Neural progenitor cell (in vitro differentiated cells): ENCODE measurements around the gene OR6C75. TPM values are rescaled to one million over a fixed set of nuclear protein-coding genes. Genes with fewer than 3 reads are reported as not detected.
"Not testable (repeated sequence)": the region's sequence is repeated elsewhere in the genome, so short reads cannot be mapped to it uniquely, and the experiment has no call there.

Experiments
- DNase-seq: peaks from one replicate; pipeline ENCODE4 v3.0.0-alpha.2; 2016; ENCODE audit warnings: low spot score
- H2AFZ ChIP-seq: fragments of 200-600 bp; sonication (generic); replicated peaks from 2 replicates; pipeline ENCODE4 v1.6.1; 2016; ENCODE audit warnings: antibody characterized with exemption
- H3F3A ChIP-seq: fragments of 200-600 bp; sonication (generic); 2 replicates; pipeline ENCODE4 v1.6.1; 2016; ENCODE audit warnings: antibody characterized with exemption, low read depth
- H3K27ac ChIP-seq: fragments of 200-600 bp; sonication (generic); 2 replicates; pipeline ENCODE4 v1.5.1; 2016; ENCODE audit warnings: mild to moderate bottlenecking
- H3K27me3 ChIP-seq: fragments of 200-600 bp; sonication (generic); 2 replicates; pipeline ENCODE4 v1.6.1; 2016; ENCODE audit warnings: mild to moderate bottlenecking, moderate library complexity
- H3K36me3 ChIP-seq: fragments of 200-600 bp; sonication (generic); 2 replicates; pipeline ENCODE4 v1.5.1; 2016
- H3K4me1 ChIP-seq: fragments of 200-600 bp; sonication (generic); 2 replicates; pipeline ENCODE4 v1.6.1; 2016; ENCODE audit warnings: mixed run types
- H3K4me2 ChIP-seq: fragments of 200-600 bp; sonication (generic); 2 replicates; pipeline ENCODE4 v1.6.1; 2016
- H3K4me3 ChIP-seq: fragments of 200-600 bp; sonication (generic); 2 replicates; pipeline ENCODE4 v1.5.1; 2016
- H3K79me2 ChIP-seq: fragments of 200-600 bp; sonication (generic); 2 replicates; pipeline ENCODE4 v1.6.1; 2016; ENCODE audit warnings: low read depth
- H3K9ac ChIP-seq: fragments of 200-600 bp; sonication (generic); 2 replicates; pipeline ENCODE4 v1.6.1; 2016
- H3K9me3 ChIP-seq: fragments of 200-600 bp; sonication (generic); 2 replicates; pipeline ENCODE4 v1.5.1; 2016; ENCODE audit warnings: low read depth
- H4K20me1 ChIP-seq: fragments of 200-600 bp; sonication (generic); 2 replicates; pipeline ENCODE4 v1.6.1; 2016; ENCODE audit warnings: low read depth
- H3K27ac Mint-ChIP-seq: 3 replicates; pipeline ENCODE4 v1.8.0; 2021; ENCODE audit warnings: mixed read lengths
- H3K27me3 Mint-ChIP-seq: 2 replicates; pipeline ENCODE4 v1.8.0; 2022; ENCODE audit warnings: low read depth, mild to moderate bottlenecking, inconsistent platforms, moderate library complexity, mixed read lengths; ENCODE audit not compliant: insufficient read depth
- H3K36me3 Mint-ChIP-seq: 3 replicates; pipeline ENCODE4 v1.8.0; 2021; ENCODE audit warnings: mixed read lengths
- H3K4me1 Mint-ChIP-seq: 3 replicates; pipeline ENCODE4 v1.8.0; 2021; ENCODE audit warnings: mixed read lengths
- H3K4me3 Mint-ChIP-seq: 3 replicates; pipeline ENCODE4 v1.8.0; 2021; ENCODE audit warnings: mild to moderate bottlenecking, moderate library complexity, mixed read lengths
- H3K9me3 Mint-ChIP-seq: 3 replicates; pipeline ENCODE4 v1.8.0; 2020; ENCODE audit warnings: mixed read lengths
- CTCF ChIP-seq: fragments of 200-600 bp; sonication (generic); IDR thresholded peaks from 2 replicates; pipeline ENCODE4 v1.5.1; 2017; ENCODE audit warnings: antibody characterized with exemption, mild to moderate bottlenecking
- EZH2 ChIP-seq: fragments of 200-600 bp; sonication (generic); IDR thresholded peaks from 2 replicates; pipeline ENCODE4 v1.6.1; 2017; ENCODE audit warnings: antibody characterized with exemption, mild to moderate bottlenecking, moderate library complexity
- EZH2phosphoT487 ChIP-seq: fragments of 200-600 bp; sonication (generic); IDR thresholded peaks from 2 replicates; pipeline ENCODE4 v1.6.1; 2017; ENCODE audit warnings: antibody characterized with exemption
- total RNA-seq: library from RNA; depleted of rRNA; stranded (reverse); fragments of >200 nt; gene quantifications from 2 replicates; pipeline ENCODE4 v1.2.3, GENCODE V29; 2015; ENCODE audit warnings: low replicate concordance

The OR6C75 gene
- total RNA-seq, 1 donor from 2014 or later = not detected

GRCh38 chr12:55413498-55414388 is 51.0 kb downstream of the OR6C75 start:
- not testable (repeated sequence) for H3F3A ChIP-seq, H3K4me3 Mint-ChIP-seq, H3K4me1 ChIP-seq, H3K9me3 ChIP-seq, H3K9ac ChIP-seq, DNase-seq, H3K4me1 Mint-ChIP-seq, H3K27ac ChIP-seq, H3K36me3 Mint-ChIP-seq, H3K27ac Mint-ChIP-seq, H3K27me3 Mint-ChIP-seq, H4K20me1 ChIP-seq, H3K79me2 ChIP-seq, H3K4me3 ChIP-seq, H3K36me3 ChIP-seq, H3K4me2 ChIP-seq, H3K9me3 Mint-ChIP-seq, H3K27me3 ChIP-seq
- H2AFZ ChIP-seq = peak overlapping the region; percentile 85

GRCh38 chr12:55414396-55414823 is 51.6 kb downstream of the OR6C75 start:
- not testable (repeated sequence) for H3K4me1 Mint-ChIP-seq, H3K9me3 ChIP-seq, H3K36me3 ChIP-seq, H3K27me3 Mint-ChIP-seq, H3K4me1 ChIP-seq, H3F3A ChIP-seq, H3K27ac Mint-ChIP-seq, H3K27ac ChIP-seq, H3K4me3 Mint-ChIP-seq, H3K36me3 Mint-ChIP-seq, H3K9ac ChIP-seq, H3K27me3 ChIP-seq, H3K79me2 ChIP-seq, H4K20me1 ChIP-seq, H3K9me3 Mint-ChIP-seq
- DNase-seq = peak; percentile 15
- Histone ChIP-seq H3K4me3 (peak overlapping the region; percentile 19), H3K4me2 (peak overlapping the region; percentile 22), H2AFZ (peak overlapping the region; percentile 85)

- DNase-seq, H4K20me1 ChIP-seq, H3K79me2 ChIP-seq, H3K9me3 Mint-ChIP-seq, H3F3A ChIP-seq, H3K27me3 Mint-ChIP-seq, H3K27me3 ChIP-seq, H3K9me3 ChIP-seq, H3K36me3 ChIP-seq, H3K27ac Mint-ChIP-seq, H3K4me1 Mint-ChIP-seq, H3K9ac ChIP-seq, H3K4me1 ChIP-seq, H3K27ac ChIP-seq, H3K36me3 Mint-ChIP-seq: not testable (repeated sequence)
- H3K4me3 Mint-ChIP-seq = peak overlapping the region; percentile 12
- Histone ChIP-seq H3K4me2 (peak overlapping the region; percentile 82), H3K4me3 (peak overlapping the region; percentile 42), H2AFZ (peak overlapping the region; percentile 99)
These were observed 52.1 kb downstream of the OR6C75 start for GRCh38 chr12:55414889-55415288.

GRCh38 chr12:55416961-55417360 is 54.2 kb downstream of the OR6C75 start:
- Histone ChIP-seq H3K9ac (no peak overlapping the region), H3K4me3 (no peak overlapping the region), H3K4me2 (no peak overlapping the region), H3K27ac (no peak overlapping the region), H3K79me2 (no peaks in the 10 kb centered on the region), H3K36me3 (no peaks in the 10 kb centered on the region), H3F3A (peaks cover 7% of the 10 kb centered on the region), H3K9me3 (no peaks in the 10 kb centered on the region), H2AFZ (no peak overlapping the region), H3K27me3 (no peaks in the 10 kb centered on the region), H4K20me1 (no peaks in the 10 kb centered on the region), H3K4me1 (peaks cover 4% of the 10 kb centered on the region)
- Mint-ChIP-seq H3K9me3 (no peaks in the 10 kb centered on the region), H3K36me3 (no peaks in the 10 kb centered on the region), H3K4me3 (no peak overlapping the region), H3K27me3 (no peaks in the 10 kb centered on the region), H3K27ac (no peak overlapping the region), H3K4me1 (peaks cover 11% of the 10 kb centered on the region)
- TF ChIP-seq CTCF (no peak), EZH2phosphoT487 (no peak), EZH2 (no peak)
- DNase-seq = no peak

Other genes starting within 250 kb of the OR6C75 start
- gene OR9K2, start 236.6 kb upstream of the OR6C75 start, total RNA-seq = not detected in 2 replicates
- not detected in 2 replicates for gene OR10A7, start 141.9 kb upstream of the OR6C75 start, total RNA-seq
- not detected in 2 replicates for gene OR6C74, start 118.4 kb upstream of the OR6C75 start, total RNA-seq
- not detected in 2 replicates for gene OR6C6, start 66.4 kb upstream of the OR6C75 start, total RNA-seq
- not detected in 2 replicates for gene OR6C1, start 48.6 kb upstream of the OR6C75 start, total RNA-seq
- gene OR6C3, start 32.2 kb upstream of the OR6C75 start, total RNA-seq = not detected in 2 replicates
- not detected in 2 replicates for gene OR6C65, start 37.6 kb downstream of the OR6C75 start, total RNA-seq
- not detected in 2 replicates for gene OR6C76, start 63.3 kb downstream of the OR6C75 start, total RNA-seq
- gene OR6C2, start 81.1 kb downstream of the OR6C75 start, total RNA-seq = not detected in 2 replicates
- not detected in 2 replicates for gene OR6C70, start 107.2 kb downstream of the OR6C75 start, total RNA-seq
- gene OR6C68, start 129.4 kb downstream of the OR6C75 start, total RNA-seq = not detected in 2 replicates
- gene OR6C4, start 186.6 kb downstream of the OR6C75 start, total RNA-seq = not detected in 2 replicates
- gene OR2AP1, start 209.5 kb downstream of the OR6C75 start, total RNA-seq = not detected in 2 replicates